GM12873 (cell line): ENCODE data around the gene CTTNBP2NL.

Experiments used
- CTCF ChIP-seq: IDR thresholded peaks from 2 replicates; pipeline ENCODE4 v1.5.1; 2012; ENCODE audit warnings: low read depth, mild to moderate bottlenecking, moderate library complexity, low read length, control low read depth; ENCODE audit not compliant: insufficient read depth; ENCODE audit errors: missing control alignments

The CTTNBP2NL gene

GRCh38 chr1:112439592-112439991, 43.6 kb downstream of the CTTNBP2NL start:
- TF ChIP-seq CTCF = no peak

- TF ChIP-seq CTCF = no peak
Observed at GRCh38 chr1:112440574-112440973, 44.6 kb downstream of the CTTNBP2NL start.

DNA sequence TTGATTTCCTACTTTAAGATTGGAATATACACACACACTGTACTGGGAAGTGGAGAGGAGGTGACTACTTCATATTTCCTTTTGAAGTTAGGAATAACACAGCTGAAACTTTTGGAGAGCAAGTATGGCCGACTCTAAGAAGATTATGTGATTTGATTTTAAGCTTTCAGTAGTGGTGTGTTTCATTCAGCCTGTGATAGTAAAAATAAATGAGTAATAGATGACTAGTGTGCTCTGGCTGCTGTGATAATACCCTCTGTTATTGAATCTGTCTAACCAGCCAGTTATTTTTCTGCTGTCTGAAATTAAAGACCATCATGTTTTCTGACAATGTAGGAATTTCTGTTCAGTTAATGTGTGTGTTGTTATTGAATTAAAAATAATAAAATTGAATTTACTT, 48.3 kb downstream of the CTTNBP2NL start:
- no peak for TF ChIP-seq CTCF

DNA sequence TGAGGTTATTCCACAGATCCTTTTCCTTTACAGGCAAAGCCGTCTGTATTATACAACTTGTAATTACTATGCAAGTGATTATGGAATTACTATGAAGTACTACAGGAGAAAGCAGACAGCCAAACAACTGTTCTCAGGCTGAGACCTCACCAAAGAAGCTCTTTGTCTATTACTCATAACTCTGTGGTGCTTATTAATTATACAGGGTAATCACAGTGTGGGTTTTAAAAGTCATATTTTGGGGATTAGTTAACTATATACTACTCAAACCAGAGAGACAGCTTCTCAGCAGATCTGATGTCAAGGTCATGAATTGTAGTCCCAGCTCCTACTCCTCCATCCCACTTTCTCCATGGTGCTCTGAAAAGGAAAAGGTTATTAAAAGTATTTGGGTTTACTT, 49.6 kb downstream of the CTTNBP2NL start:
- no peak for TF ChIP-seq CTCF

- no peak for TF ChIP-seq CTCF
Observed at GRCh38 chr1:112446411-112446810, 50.4 kb downstream of the CTTNBP2NL start.

DNA sequence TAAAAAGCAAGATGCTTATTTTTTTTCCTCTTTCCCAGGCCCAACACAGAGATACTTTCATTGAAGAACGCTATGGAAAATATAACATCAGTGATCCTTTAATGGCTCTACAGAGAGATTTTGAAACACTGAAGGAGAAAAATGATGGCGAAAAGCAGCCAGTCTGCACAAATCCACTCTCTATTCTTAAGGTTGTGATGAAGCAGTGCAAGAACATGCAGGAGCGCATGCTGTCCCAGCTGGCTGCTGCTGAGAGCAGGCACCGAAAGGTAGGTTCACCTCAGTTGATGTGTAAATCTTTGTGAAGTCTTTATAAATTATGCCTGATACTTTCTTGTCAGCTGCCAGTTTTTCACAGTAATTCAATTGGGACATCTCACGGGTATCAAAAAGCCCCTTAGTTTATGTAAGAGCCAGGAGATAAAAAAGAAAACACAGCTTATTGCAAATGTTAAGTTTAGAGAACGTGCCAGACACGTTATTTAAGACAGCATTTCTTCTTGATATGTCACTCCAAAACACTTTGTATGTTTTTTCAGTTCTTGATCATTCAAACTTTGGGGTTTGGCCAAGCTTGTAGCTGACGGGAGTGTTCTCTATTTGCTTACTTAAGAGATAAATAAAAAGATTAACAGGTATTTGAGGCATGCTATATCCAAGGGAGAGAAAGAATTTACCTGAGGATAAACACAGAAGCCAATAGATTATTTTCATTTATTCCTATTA, 53.1 kb downstream of the CTTNBP2NL start:
- no peak for TF ChIP-seq CTCF

GRCh38 chr1:112449630-112449983, 53.6 kb downstream of the CTTNBP2NL start:
- TF ChIP-seq CTCF = no peak
